OCI-LY3 (cell line): Measurements from ENCODE around the gene PEBP1.

ENCODE experiments used
- CTCF ChIP-seq: fragments of 200-600, 300-600 bp; sonication (generic); IDR thresholded peaks from 2 replicates; pipeline ENCODE4 v1.5.1; 2014; ENCODE audit warnings: antibody characterized with exemption, low read length, low read depth
- EZH2phosphoT487 ChIP-seq: fragments of 200-600 bp; shearing (Covaris generic); IDR thresholded peaks from 2 replicates; pipeline ENCODE4 v1.6.1; 2018; ENCODE audit warnings: antibody characterized with exemption, mixed run types, low read depth

GRCh38 chr12:118102609-118103008, 33.3 kb upstream of the PEBP1 start:
- TF ChIP-seq CTCF (no peak), EZH2phosphoT487 (no peak)
